H1 (cell line): ENCODE measurements around the gene EPS8L1. TPM values are rescaled to one million over a fixed set of nuclear protein-coding genes. Genes with fewer than 3 reads are reported as not detected.
A peak's percentile ranks its signal among the peaks of the same experiment; 100 is the strongest.

Source experiments
- CHD2 ChIP-seq: IDR thresholded peaks from 2 replicates; pipeline ENCODE4 v1.6.1; 2012; ENCODE audit warnings: low read length, improper control_type of control experiment
- CHD7 ChIP-seq: fragments of 300-600 bp; sonication (generic); IDR thresholded peaks from 2 replicates; pipeline ENCODE4 v1.7.1; 2012; ENCODE audit warnings: low read length, moderate library complexity, mild to moderate bottlenecking, inconsistent platforms; ENCODE audit not compliant: insufficient replicate concordance
- CTBP2 ChIP-seq: IDR thresholded peaks from 2 replicates; pipeline ENCODE4 v1.7.0; 2011; ENCODE audit warnings: borderline replicate concordance, mild to moderate bottlenecking, moderate library complexity, mixed read lengths, low read length; ENCODE audit not compliant: insufficient read depth, insufficient read length
- E2F6 ChIP-seq: IDR thresholded peaks from 2 replicates; pipeline ENCODE4 v1.6.1; 2012; ENCODE audit warnings: inconsistent platforms
- JUN ChIP-seq: IDR thresholded peaks from 2 replicates; pipeline ENCODE4 v1.6.1; 2011; ENCODE audit warnings: low read depth, mild to moderate bottlenecking, improper control_type of control experiment, low read length
- NANOG ChIP-seq: IDR thresholded peaks from 2 replicates; pipeline ENCODE4 v1.6.1; 2011; ENCODE audit warnings: low read length, low read depth, mild to moderate bottlenecking, inconsistent platforms; ENCODE audit not compliant: insufficient read depth, poor library complexity, severe bottlenecking
- POLR2A ChIP-seq, 2 experiments: IDR thresholded peaks; 1 replicate in 1 of 2; 2 replicates in 1 of 2; pipeline ENCODE4 v1.6.1; 2011; ENCODE audit warnings: low read depth in 2 of 2, low read length in 2 of 2, mild to moderate bottlenecking in 2 of 2; ENCODE audit errors: control extremely low read depth in 1 of 2
- RNF2 ChIP-seq: fragments of 200-900, 300-1000 bp; sonication (generic); IDR thresholded peaks from 2 replicates; pipeline ENCODE4 v1.7.1; 2016; ENCODE audit warnings: borderline replicate concordance, low read depth, mild to moderate bottlenecking, antibody characterized with exemption, low read length; ENCODE audit not compliant: poor library complexity, severe bottlenecking; ENCODE audit errors: missing control alignments
- SIX5 ChIP-seq: IDR thresholded peaks from 2 replicates; pipeline ENCODE4 v1.6.1; 2011; ENCODE audit warnings: mild to moderate bottlenecking, low read depth, low read length
- polyA plus RNA-seq, 7 experiments: library from polyadenylated mRNA; depleted of rRNA in 3 of 7; stranded (reverse) in 5 of 7; unstranded in 2 of 7; fragments of >200 nt in 5 of 7; fragments of 200-250 nt in 2 of 7; gene quantifications; 1 replicate in 5 of 7; 2 replicates in 1 of 7; 4 replicates in 1 of 7; pipeline versions ENCODE4 v1.2.1 to v1.2.3, GENCODE V29; 2011 to 2013; ENCODE audit warnings: missing spikeins in 2 of 7, mixed read lengths in 2 of 7
- total RNA-seq: library from RNA; stranded (reverse); fragmentation: NEBNext Ultra II Directional; extraction: Animal tissue kit (Norgen Biotek cat#: 25700); gene quantifications from 2 replicates; pipeline ENCODE4 v1.2.1, GENCODE V29; 2021

The EPS8L1 gene
- total and polyA plus RNA-seq, 2 of the 8 experiments (the other 6 are each of a cell fraction or from before 2014, with no cell fraction given): 19.8 to 30.2 TPM

GRCh38 chr19:55062735-55063491 is 12.8 kb upstream of the EPS8L1 start, which contains the start of gene RDH13 (continued):
- TF ChIP-seq RNF2 (no peak), CHD7 (no peak), CHD2 (peak; percentile 54; the same call in 1 of the 2 replicates), JUN (peak; percentile 76), NANOG (no peak), E2F6 (no peak), CTBP2 (no peak), SIX5 (no peak), POLR2A (IDR thresholded peaks at IDR 0.05; ENCODE audit: control extremely low read depth in 1 of 2, low read depth in 2 of 2, low read length in 2 of 2) (no peak)
